GM21576 (cell line): Measurements from ENCODE around the gene TAF11L10.
"Not testable (repeated sequence)": the region's sequence is repeated elsewhere in the genome, so short reads cannot be mapped to it uniquely, and the experiment has no call there.

Experiments
- ATAC-seq: cut with Tn5 transposase; IDR thresholded peaks from one replicate; pipeline ENCODE4 v1.9.1; 2021; ENCODE audit warnings: mild to moderate bottlenecking, moderate library complexity; ENCODE audit not compliant: unreplicated experiment

Gene TAF11L10

GRCh38 chr5:17597728-17598127, at the start of gene TAF11L10:
Gene TAF11L10, minus strand, starts transcription at chr5:17597828.
- not testable (repeated sequence) for ATAC-seq

GRCh38 chr5:17634160-17634559, 36.5 kb upstream of the TAF11L10 start, which contains the start of gene TAF11L14:
Gene TAF11L14, plus strand, starts transcription at chr5:17634460.
- ATAC-seq: no peak

GRCh38 chr5:17631788-17632187, 34.2 kb upstream of the TAF11L10 start, which contains the start of gene TAF11L13:
Gene TAF11L13, plus strand, starts transcription at chr5:17632088.
- ATAC-seq: not testable (repeated sequence)

- no peak for ATAC-seq
These were observed 28.1 kb upstream of the TAF11L10 start for GRCh38 chr5:17625686-17626085.

- ATAC-seq: no peak
These were observed 23.0 kb upstream of the TAF11L10 start for GRCh38 chr5:17620627-17621026.

- ATAC-seq: no peak
These were observed 21.7 kb upstream of the TAF11L10 start for GRCh38 chr5:17619354-17619753.

- no peak for ATAC-seq
These were observed 17.4 kb upstream of the TAF11L10 start for GRCh38 chr5:17614872-17615605.

GRCh38 chr5:17610092-17610491, 12.5 kb upstream of the TAF11L10 start, which contains the start of gene TAF11L12:
Gene TAF11L12, plus strand, starts transcription at chr5:17610392.
- ATAC-seq: not testable (repeated sequence)

GRCh38 chr5:17607461-17607860, 9.8 kb upstream of the TAF11L10 start:
- ATAC-seq: not testable (repeated sequence)

GRCh38 chr5:17604951-17605350, 7.3 kb upstream of the TAF11L10 start:
- ATAC-seq: no peak

- not testable (repeated sequence) for ATAC-seq
These were observed 6.3 kb upstream of the TAF11L10 start, which contains the start of gene TAF11L11 for GRCh38 chr5:17603880-17604279. Gene TAF11L11, plus strand, starts transcription at chr5:17604183.

GRCh38 chr5:17594255-17594654, 3.4 kb downstream of the TAF11L10 start, which contains the start of gene TAF11L9:
Gene TAF11L9, minus strand, starts transcription at chr5:17594394.
- not testable (repeated sequence) for ATAC-seq

GRCh38 chr5:17590860-17591259, 6.8 kb downstream of the TAF11L10 start, which contains the start of gene TAF11L8:
Gene TAF11L8, minus strand, starts transcription at chr5:17590960.
- ATAC-seq: not testable (repeated sequence)

- not testable (repeated sequence) for ATAC-seq
These were observed 12.0 kb downstream of the TAF11L10 start, which contains the start of gene TAF11L7 for GRCh38 chr5:17585658-17586057. Gene TAF11L7, minus strand, starts transcription at chr5:17585758.
